GM19324 (cell line): Measurements from ENCODE around the gene CABP7.

Experiments used
- ATAC-seq: cut with Tn5 transposase; IDR thresholded peaks from one replicate; pipeline ENCODE4 v1.9.1; 2021; ENCODE audit warnings: mild to moderate bottlenecking, moderate library complexity; ENCODE audit not compliant: unreplicated experiment, low FRiP score

The CABP7 gene

DNA sequence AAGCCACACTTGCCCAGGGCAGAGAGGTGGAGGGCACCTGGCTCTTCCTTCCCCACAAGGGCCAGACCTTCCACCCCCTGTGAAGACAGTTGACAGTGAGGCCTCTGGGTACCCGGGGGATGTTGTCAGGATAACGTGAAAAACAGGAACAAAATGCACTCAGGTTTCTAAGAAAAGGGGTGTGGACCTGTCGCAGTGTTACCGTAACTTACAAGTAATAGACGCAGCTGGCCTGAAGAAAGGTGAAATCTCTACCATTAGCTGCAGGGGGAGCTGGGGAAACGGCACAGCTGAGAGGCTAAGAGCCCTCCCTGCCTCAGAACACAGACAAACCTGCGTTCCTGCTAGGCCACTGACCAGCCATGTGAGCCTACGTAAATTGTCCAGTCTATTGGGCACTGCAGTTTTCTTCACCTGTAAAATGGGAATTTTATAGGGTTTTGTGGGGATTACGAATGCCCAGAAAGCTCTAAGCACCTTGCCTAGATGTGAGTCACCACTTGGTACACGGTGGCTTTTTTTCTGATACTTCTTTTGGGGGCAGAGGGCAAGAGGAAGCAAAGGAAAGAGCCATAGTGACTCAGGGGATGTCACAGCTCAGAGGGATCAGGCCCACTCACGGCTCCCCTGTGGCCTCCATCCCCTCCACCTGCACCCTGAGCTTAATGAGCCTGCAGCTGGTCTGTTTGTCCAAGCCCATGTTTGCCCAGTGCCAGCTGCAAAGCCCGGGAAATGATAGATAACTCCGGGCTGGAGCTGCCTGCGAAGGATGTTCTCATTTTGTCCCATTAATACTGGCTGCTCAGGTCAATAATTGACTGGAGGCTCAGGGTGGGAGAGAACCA is 18.4 kb upstream of the CABP7 start:
- ATAC-seq: no peak

DNA sequence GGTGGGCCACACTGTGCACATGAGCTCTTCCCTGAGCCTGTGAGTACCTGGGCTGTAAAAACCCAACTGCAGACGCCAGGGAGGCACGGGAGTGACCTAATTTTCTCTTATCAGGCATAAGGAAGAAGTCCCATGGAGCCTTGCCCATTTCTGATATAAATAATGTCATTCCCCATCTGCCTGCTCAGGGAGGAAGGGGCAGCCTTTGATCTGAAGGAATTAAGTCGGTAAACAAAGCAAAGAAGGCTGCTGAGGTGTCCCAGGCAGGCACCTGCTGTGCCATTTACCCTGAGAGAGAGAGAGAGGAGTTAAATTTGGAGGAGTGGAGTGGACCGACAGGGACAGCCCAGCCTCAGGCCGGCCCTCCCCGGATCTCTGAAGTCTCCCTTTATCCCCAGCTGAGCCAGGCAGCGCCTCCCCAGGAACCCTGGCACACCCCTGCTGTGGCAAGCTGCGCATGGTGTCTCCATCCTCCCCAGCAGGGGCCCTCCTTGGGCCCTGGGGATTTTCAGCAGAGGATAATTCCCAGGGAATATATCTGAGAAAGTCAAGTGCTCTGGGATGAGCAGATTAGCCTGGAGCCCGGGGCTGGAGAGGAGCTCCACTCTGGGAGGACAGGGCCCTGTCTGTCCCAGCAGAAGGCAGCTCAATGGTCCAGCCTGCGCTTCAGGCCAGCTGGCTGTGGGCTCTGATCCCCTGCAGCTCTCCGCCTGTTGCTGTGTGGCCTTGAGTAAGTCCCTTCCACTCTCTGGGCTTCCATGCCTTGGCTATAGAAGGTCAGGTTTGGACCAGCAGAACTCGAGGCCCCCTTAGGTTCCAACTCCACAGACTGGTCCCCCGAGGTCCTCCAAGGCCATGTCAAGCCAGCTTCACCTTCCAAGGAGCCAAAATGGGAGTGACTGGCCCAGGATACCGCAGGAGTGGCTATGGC is 17.5 kb upstream of the CABP7 start:
- no peak for ATAC-seq

DNA sequence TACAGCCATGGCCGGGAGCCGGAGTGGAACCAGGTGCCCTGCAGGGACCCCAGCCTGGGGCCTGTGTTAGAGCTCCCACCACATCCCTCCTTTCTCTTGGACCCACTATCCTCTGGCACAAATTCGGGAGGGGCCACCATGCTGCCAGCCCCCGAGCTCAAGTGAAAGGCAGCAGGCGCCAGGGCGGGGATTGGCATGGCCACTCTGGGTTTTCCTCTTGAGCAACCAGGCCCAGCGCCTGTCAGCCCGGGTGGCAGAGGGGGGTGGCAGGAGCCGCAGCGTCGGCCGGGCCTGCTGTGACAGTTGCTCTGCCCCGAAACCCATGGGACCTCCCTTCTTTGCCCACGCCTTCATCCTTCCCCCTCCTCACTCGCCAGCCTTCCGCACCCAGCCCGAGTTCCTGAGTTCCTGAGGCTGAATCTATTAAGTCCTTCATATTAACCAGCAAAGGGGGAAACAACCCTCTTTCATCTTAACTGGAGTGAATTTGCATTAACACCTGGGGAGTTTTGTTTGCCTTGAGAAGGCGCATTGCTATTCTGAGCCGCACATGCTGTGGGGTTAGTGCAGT is 16.8 kb upstream of the CABP7 start:
- ATAC-seq: no peak

DNA sequence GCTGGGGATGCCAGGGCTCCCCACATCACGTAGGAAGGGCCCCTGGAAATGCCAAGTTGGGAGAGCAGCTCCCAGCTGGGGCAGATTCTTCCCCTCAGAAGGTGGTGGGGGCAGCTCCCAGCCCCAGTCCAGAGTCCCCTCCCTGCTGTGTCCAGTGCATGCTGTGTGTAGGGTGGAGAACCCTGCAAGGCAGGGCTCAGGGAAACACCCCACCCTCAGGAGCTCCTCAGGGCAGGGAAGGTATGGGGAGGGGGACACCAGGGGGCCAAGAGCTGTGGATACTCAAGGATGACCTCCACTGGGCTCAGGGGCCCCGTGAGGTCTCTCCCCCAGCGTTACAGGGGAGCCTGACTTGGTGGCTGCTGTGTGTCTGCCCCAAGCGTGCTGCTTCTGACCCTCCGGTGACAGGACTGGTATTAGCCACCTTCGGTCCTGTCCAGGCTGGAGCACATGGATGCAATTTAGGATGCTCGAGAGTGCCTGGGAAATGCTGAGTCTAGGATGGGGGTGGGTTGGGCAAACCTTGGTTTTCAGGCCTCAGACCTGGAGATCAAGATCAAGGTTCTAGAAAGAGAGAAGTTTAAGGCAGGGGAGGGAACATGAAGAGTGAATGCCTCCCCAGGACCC is 16.1 kb upstream of the CABP7 start:
- ATAC-seq: no peak

DNA sequence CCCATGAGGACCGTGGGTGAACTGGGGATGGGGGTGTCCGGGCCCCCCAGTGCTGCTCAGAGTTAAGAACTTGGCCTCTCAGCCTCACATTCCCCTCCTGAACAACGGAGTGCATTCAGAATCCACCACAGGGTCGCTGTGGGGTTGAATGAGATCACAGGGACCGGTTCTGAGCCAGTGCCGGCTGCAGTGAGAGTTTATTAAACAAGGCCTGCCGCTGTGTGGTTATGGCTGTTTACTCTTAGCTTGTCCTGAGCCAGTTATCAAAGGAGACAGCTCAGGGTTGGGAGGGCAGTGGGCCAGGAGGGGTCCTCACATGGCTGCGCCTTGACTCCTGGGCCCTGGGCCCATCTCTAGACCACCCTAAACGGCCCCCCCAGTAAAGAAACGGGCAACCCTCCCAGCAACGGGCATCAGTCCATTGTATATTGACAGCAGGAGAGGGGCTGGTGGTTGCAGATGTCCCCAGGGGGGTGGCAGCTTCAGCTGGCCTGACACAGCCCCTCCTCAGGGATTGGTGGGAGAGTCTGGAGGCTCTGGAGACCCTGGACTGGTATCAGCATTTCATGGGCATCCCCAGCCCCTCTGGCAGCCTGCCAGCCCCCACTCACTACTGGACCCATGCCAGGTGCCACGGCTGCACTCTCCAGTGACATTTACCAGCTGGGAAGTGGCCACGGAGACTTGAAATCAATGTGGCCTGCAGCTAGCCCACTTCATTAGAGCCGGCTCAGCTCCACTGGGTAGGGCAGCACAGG is 15.1 kb upstream of the CABP7 start:
- ATAC-seq: no peak

DNA sequence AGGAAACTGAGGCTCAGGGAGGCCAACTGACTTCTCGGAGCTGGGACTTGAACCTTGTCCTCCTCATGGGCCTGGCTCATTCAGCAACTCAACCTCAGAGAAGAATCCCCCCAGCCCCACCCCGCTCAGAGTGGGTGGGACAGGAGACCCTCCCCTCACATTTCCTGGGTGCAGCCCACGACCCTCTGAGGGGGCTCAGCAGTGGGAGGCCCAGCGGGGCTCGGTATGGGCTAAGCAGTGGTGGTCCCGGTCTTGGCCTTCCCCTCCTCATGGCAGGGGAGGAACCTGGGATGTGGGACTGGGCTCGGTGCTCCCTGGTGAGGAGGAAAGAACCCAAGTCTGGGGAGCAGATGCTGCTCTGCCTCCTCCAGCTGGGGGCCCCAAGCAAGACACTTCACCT is 14.2 kb upstream of the CABP7 start:
- ATAC-seq: no peak

DNA sequence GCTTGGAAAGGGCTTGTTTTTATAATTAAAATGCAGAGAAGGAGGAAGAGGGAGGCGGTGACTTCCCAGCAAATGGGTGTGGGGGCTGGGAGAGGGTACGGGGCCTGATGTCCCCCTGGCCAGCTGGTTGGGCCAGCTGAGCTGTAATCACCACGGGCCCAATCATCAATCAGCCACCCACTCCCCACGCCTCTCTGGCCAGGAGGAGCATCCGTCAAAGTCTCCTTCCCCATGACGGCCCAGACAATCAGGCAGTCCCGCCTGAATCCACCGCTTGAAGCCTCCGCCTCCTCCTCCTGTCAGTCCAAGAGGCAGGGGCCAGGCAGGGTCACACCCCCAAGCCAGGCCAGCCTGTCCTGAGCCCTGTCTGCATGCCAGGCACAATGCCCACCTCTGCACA is 13.3 kb upstream of the CABP7 start:
- no peak for ATAC-seq

DNA sequence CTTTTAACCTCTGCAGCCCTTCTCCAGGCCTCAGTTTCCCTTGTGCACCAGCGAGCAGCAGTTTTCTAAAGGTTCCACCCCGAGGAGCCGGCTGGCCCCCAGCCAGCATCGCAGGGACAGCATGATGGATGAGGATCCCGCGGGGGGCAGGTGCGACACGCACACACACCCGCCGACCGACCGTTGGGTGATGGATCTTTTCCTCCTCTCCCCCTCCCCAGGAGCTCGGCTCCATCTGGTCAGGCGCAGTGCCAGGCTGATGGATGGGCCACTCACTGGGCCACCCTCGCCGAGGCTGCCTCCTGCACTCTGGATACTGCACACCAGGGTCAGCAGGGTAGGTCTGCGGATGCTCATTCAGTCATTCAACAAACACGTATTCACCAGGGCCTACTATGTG is 12.8 kb upstream of the CABP7 start:
- no peak for ATAC-seq

DNA sequence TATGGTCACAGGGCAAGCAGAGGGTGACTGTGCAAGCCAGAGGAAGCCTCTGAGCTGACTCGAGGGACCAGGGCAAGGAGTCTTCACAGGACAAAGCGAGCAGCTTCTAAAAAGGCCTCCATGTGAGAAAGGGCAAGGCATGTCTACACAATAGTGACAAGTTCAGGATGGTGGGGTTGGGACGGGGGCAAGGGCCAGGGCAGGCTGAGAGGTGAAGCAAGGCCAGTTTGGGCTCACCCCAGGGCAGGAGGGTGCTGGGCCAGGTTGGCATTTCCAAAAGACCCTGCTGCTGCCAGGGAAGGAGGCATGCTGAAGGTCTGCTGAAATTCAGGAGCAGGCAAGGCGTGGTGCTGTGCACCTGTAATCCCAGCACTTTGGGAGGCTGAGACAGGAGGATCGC is 12.3 kb upstream of the CABP7 start:
- ATAC-seq: no peak

DNA sequence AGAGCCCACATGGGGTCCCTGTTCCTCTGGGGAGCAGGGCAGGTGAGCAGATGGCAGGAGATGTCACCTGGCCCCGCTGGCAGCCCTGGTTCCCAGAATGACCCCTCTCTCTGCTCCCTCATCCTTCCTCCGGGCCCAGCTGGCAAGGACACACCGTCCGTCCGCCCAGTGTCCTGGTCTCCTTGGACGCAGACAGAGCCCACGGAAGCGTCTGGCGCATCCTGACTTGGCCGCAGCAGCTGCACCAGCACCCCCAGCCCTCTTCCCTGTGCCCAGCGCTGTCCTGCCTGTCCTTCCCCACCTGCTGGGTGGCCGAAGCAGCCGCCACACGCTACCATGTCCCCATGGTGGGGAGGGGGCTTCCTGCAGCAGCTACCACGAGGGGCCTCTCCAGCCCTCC is 9.6 kb upstream of the CABP7 start:
- ATAC-seq: no peak

DNA sequence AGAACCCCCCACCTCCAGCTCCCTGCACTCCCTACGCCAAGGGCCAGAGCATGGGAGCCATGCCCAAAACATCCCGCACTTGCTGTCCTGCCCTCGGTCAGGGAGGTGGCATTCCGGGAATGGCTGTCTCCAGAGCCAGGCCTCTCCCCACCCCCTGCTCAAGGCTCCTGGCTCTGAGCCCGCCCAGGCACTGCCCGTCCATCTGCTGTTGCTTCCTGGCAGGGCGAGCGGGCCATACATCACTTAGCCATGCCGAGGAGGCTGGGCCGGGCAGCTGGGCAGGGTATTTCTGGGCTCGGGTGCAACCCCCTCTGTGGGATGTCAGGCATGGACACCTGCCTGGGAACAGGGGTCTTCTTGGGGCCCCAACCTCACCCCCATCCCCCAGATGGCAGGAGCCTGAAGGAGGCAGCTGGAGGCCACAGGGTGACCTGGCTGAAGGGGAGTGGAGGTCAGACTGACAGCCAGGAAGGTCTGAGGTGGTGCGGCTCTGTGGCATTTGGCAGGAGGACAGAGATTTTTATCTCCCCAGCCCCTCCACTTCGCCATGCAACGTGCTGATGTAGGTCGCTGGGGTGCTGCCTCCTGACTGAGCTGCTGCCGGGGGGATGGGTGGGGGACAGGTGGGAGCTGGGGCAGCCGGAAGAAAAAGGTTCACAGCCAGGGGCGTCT is 8.7 kb upstream of the CABP7 start:
- no peak for ATAC-seq

DNA sequence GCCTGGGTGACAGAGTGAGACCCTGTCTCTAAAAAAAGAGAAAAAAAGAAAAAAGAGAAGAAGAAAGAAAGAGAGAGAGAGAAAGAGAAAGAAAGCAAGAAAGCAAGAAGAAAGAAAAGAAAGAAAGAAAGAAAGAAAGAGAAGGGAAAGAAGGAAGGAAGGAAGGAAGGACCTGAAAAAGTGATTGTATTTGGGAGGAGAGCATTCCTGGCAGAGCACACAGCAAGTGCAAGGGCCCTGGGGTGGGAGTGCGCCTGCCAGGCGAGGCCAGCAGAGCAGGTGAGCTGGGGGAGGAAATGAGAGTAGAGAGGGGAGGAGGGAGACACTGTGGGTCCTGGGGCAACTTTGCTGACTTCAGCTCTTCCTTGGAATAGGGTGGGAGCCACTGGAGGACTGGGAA is 7.7 kb upstream of the CABP7 start:
- ATAC-seq: no peak

DNA sequence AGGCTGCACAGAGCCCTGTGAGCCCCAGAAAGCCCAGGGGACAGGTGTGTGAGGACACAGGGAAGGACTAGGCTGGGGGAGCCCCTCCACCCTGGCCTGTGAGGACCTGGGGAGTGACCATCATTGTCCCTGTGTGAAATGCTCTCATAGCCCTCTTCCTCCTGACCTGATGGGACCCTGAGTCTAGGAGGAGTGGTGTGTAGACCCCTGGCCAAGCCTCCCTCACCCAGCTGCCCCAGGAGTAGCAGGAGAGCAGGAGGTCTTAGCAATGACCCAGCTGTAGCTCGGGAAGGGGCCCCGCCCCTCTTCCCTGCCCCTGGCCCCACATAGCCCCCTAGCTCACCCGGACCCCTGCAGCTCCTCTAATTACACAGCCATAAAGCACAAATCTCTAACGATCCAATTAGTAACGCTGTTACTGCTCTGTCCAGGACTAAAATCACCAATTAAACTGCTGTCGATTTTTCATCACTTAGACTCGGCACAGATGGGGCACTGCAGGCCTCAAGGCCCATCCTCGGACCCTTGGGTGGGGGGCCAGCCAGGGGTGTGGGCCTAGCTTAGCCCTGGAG is 6.6 kb upstream of the CABP7 start:
- no peak for ATAC-seq

DNA sequence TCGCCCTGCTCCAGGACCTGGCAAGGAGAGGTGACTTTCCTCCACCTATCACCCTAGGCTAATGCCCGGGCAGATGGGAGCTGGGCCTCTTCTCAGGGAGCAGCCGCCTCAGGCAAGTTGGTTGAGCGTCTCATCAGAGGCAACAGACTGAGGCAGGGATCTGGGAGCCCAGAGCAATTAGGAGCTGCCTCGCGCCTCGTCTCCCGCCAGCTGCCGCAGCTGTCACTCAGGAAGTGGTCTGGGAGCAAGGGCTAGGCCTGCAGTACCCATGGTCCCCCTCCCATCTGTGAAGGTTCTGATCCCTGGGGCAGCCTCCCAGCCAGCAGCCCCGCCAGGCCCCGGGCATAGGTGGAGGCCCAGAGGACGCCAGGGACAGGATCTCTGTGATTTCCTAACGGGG is 4.6 kb upstream of the CABP7 start:
- no peak for ATAC-seq

DNA sequence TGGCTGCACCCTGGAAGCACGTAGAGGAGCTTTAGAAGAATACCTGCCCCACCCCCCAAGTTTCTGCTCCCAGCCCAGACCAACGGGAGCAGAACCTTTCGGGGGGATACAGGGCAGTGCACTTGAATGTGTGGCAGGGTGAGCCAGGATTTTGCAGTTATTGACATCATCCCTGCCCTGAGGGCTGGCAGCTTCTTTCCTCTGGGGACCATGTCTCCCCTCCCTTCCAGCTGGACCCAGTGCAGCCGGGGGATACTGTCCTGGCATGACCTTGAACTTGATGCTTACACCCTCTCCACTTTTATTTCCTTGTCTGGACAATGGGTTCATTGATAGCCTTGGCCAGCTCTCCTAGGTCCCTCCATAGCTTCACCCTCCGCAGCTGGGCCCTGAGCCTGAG is 4.1 kb upstream of the CABP7 start:
- no peak for ATAC-seq

DNA sequence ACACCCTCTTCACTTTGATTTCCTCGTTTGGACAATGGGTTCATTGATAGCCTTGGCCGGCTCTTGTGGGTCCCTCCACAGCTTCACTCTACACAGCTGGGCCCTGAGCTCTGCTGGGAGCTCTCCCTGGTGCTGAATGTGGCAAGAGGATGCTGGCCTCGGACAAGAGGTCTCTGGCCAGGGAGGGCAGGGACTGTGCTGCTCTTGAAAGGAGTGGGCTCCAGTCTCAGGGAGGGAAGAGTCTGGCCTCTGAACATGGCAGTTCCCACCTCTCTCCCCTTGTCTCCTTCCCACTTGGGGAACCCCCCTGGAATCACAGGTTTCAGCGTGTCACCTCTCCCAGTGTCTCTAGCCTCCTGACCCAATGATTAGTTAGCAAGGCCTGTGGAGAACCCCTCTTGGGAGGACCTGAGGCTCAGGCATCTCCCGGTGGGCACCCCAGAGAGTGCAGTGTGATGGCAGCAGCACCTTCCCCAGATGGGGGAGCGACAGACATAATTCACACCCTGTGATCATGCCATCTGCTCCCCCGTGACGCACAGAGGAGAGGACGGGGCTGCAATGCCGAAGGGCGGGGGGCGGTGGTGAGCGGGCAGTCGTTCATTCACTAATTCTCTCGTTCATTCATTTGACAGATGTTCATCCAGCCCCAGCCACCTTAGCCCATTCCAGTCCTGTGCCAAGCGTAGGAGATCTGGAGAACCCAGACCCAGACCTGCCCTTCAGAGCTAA is 2.8 kb upstream of the CABP7 start:
- ATAC-seq: no peak

DNA sequence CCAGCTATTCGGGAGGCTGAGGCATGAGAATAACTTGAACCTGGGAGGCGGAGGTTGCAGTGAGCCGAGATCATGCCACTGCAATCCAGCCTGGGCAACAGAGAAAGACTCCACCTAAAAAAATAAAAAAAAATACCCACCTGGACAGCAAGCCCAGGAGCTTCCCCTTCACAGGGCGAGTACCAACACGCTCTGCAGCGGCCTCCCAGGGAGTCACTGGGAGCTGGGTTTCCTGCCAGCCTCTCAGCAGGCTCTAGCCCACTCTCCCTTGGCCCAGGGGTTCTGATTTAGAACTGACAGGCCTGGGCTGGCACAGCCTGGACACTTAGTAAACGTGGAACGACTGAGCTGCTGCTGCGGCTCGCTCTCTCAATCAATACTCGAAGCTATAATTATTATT is 2.0 kb upstream of the CABP7 start:
- no peak for ATAC-seq
